ENCODE data around the gene NT5E.

The NT5E gene

GRCh38 chr6:85460921-85461797, 11.3 kb downstream of the NT5E start:
- peak; percentile 89 to 91 for DNase-seq

GRCh38 chr6:85461798-85462170, 11.9 kb downstream of the NT5E start:
- DNase-seq, result peak; percentile 31 to 56

GRCh38 chr6:85462673-85463072, 12.8 kb downstream of the NT5E start:
- no peak for DNase-seq

- DNase-seq, result no peak
Measured at GRCh38 chr6:85463621-85464259, 13.9 kb downstream of the NT5E start.

GRCh38 chr6:85464260-85464644, 14.4 kb downstream of the NT5E start:
- peak; percentile 45 to 49 for DNase-seq

GRCh38 chr6:85464722-85465150, 14.9 kb downstream of the NT5E start:
- DNase-seq, result peak; percentile 34 to 47

GRCh38 chr6:85465762-85466161, 15.9 kb downstream of the NT5E start:
- DNase-seq, result no peak

DNA sequence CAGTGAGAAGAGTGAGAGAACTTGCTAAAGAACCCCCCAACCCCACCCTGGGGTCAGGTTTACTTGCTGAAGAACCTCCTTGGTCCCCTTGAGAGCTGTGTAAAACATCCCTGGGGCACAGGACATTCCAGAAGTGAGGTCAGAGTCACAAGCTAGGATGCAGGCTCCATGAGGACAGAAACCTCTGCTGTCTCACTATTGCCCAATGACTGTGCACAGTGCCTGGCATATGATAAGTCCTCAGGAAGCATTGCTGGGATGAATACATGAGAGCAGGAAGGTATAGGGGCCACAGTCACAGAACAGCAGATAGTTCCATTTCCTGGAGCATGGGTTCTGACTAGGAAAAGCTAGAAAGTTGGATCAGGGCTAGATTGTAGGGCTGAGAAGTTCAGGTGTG, 18.4 kb downstream of the NT5E start:
- DNase-seq, result peak in 1 of 2 experiments; percentile 7

DNA sequence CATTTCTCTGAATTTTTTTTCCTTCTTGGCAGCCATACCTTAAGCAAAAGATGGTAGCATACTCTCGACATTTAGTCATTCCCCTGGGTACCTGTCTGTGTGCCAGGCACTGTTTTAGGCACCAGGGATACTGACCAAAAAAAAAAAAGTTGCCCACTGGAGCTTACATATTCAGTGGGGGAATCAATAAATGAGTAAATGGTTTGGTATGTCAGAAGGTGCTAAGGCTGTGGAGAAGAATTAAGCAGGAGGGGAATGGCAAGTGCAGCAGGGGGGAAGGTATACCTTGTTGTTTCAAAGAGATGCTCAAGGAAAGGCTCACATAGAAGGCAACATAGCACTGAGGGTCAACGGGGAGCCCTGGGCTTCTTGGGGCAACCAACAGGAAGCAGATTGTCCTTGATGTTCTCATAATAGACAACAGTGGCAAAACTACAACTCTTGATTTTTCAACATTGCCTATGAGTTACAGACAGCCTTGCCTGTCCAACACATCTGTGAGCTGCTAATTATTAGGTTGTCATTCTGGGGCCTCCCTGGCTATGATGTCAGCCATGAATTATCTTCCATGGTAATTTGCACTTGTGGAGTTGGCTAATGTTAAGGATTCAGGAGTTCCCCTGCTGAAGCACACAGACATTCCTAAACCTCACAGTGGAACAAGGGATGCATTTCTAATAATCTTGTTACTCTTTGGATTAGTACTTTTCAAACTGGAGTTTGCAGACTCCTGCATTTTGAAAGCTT, 19.6 kb downstream of the NT5E start:
- DNase-seq, result no peak

- peak; percentile 83 to 89 for DNase-seq
Measured at GRCh38 chr6:85470023-85470410, 20.1 kb downstream of the NT5E start.

- no peak for DNase-seq
Measured at GRCh38 chr6:85472744-85473143, 22.9 kb downstream of the NT5E start.

DNA sequence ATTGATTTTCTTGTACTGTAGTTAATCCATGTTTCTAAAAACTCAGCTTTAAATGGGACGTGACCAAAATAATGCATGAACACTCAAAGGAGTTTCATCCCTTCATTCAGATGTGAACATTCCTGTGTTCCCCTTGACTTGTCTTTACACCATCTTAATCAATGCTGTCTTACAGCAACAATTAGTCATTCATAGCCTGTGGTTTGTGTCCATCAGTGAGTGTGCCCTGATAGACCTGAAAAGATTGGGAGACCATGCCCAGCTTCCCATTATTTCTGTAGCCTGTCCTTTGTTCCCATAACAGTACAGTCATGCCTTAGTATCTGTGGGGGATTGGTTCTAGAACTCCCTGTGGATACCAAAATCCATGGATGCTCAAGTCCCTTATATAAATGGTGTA, 23.9 kb downstream of the NT5E start:
- DNase-seq, result no peak

DNA sequence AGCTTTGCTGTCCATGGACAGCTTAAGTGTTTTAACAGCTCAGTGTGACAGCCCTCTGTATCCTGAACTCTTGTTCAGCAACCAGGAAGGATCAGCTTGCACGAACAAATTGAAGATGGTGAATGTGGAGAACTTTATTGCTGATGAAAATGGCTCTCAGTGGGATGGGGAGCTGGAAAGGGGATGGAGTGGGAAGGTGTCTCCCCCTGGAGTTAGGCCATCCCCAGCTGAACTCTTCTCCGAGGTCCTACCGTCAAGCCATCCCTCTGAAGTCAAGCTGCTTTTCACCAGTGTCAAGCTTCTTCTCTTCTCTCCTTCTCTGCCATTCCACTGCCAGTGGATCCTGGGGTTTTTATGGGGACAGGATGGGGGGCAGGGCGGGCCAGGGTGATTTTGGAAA, 26.6 kb downstream of the NT5E start:
- DNase-seq, result no peak

DNA sequence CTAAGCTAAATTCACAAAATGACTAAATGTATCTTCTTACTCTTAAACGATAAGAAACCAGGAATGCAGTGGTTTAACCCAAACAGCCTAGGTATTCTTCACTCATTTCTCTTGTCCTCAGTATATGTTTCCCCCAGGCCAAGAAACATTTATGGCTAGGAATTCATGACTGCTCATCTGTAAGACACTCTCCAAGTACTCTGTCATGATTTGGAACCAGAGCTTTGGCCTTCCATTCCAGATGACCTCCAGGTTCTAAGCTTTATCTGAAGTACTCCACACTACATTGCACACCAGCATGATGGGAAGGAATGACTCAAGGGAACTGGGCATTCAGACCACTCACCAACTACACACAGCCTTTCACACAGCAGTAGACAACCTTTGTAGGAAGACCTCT, 29.3 kb downstream of the NT5E start:
- DNase-seq, result no peak

- no peak for DNase-seq
Measured at GRCh38 chr6:85482206-85482904, 32.5 kb downstream of the NT5E start.

DNA sequence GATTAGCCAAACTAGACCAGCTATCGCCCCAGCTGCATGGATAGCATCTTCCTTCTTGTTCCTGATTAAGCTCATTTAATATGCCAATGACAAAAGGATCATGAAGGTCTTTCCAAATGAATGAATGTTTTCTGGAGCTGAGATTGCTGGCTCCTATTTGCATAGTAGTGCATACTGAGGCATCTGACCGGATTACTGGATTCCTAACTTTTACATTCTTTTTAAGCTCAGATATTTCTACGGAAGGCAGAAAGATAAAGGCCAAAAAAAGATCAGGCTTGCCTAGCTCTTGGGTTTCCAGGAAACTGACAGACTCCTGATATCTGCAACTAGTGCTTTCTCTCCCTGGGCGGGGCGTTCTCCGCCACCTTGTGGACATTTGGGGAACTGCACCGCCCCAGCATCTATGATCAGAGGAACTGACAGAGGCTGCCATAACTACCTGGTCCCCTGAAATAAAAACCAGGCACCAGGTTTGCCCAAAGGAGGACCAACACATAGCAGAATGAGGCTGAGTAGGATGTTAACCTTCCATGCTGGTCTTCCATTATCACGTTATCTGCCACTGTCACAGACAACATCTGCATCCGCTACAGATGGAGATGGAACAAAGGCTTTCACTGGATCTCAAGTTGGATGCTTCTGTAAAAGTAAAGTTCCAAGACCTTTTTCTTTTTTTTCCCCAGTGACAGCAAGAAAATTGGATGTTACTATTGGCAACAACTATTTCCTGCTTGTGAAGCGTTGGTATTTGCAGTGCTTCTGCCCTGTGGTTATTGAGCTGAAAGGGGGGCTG, 33.2 kb downstream of the NT5E start:
- peak; percentile 63 to 67 for DNase-seq

GRCh38 chr6:85483846-85484245, 34.0 kb downstream of the NT5E start:
- DNase-seq, result no peak

DNA sequence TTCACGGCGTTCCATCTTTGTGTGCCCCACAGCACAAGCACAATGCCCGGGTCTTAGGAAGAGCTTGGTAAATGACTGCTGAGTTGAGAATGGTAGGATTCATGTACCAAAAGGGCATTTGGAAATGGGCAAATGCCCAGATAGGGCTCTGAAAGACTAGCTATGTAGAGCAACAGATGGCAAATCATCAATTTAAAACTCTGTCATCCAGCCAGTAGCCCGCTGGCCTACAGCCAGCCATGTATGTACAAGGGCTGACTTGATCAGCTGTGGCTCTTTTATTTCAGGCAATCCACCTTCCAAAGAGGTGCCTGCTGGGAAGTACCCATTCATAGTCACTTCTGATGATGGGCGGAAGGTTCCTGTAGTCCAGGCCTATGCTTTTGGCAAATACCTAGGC, 35.1 kb downstream of the NT5E start:
- DNase-seq, result no peak

- DNase-seq, result no peak
Measured at GRCh38 chr6:85490516-85491248, 40.8 kb downstream of the NT5E start.

DNA sequence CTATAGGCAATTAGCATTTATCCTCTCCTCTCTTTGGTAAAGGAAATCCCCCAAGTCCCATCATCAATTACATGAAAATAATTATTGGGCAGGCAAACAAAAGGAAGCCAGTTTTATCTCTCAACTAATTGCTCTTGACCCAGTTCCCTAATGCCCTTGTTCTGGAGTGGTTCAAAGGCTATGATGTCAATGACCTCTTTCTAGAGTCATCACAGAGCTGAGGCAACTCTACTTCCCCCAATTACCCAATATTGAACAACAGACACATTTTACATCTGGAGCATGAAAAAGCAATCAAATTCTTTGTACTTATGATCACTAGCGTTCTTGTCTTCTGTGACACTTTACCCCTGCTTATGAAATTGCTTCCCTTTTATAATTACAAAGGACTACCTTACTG, 43.5 kb downstream of the NT5E start:
- DNase-seq, result no peak

Measured in Kasumi-1 (cell line).